HCT116 (cell line): ENCODE results near the gene MAPKAP1. TPM values are rescaled to one million over a fixed set of nuclear protein-coding genes. Genes with fewer than 3 reads are reported as not detected.

Source experiments
- ATAC-seq: fragments of 200-7000 bp; cut with Tn5 transposase; 2 replicates; pipeline ENCODE4 v1.9.1; 2020; ENCODE audit warnings: mild to moderate bottlenecking, moderate library complexity
- BruUV-seq: library from RNA; stranded (reverse); fragments of 400-500 nt; replicated peaks from 2 replicates; lab custom pipeline; 2021; lab: Mats Ljungman, UMichigan
- CTCF ChIA-PET: fragments of 300-600 bp; sonication (Branson Sonifier 250); formaldehyde crosslinking; loops from one replicate; lab custom pipeline; 2021; ENCODE audit warnings: antibody characterized with exemption; lab: Charles Lee
- POLR2A ChIA-PET: fragments of 300-600, 350-600 bp; sonication (Branson Sonifier 250); formaldehyde crosslinking; loops from one replicate; lab custom pipeline; 2021; ENCODE audit warnings: antibody characterized with exemption; lab: Charles Lee
- RAD21 ChIA-PET, 2 experiments: fragments of 300-600 bp; sonication (Branson Sonifier 250); formaldehyde crosslinking; loops; one replicate each; lab custom pipeline; 2023; ENCODE audit warnings: low total read pairs in 2 of 2; ENCODE audit not compliant: uncharacterized antibody in 2 of 2, unreplicated experiment in 2 of 2, low non-redundant PET in 1 of 2; lab: Charles Lee
- DNase-seq: peaks from one replicate; pipeline ENCODE4 v3.0.0-alpha.2; 2010; ENCODE audit warnings: low read depth, low spot score
- H2AFZ ChIP-seq: fragments of 200-600 bp; shearing (Covaris generic), sonication (generic); 2 replicates; pipeline ENCODE4 v1.6.1; 2017; ENCODE audit warnings: low read depth, mixed run types, mixed read lengths, antibody characterized with exemption, low read length; ENCODE audit not compliant: poor library complexity, severe bottlenecking
- H3K27ac ChIP-seq: 2 replicates; pipeline ENCODE4 v1.5.1; 2012; ENCODE audit warnings: low read depth, low read length
- H3K27me3 ChIP-seq: fragments of 200-600 bp; sonication (generic); 2 replicates; pipeline ENCODE4 v1.6.1; 2016; ENCODE audit warnings: mixed run types, low read length, mixed read lengths; ENCODE audit not compliant: insufficient read depth
- H3K36me3 ChIP-seq, 2 experiments: fragments of 200-500 bp in 1 of 2; fragments of 200-600 bp in 1 of 2; sonication (Bioruptor generic) in 1 of 2; sonication (generic) in 1 of 2; 2 replicates each; pipeline versions ENCODE4 v1.5.1 to v1.6.1; 2014 to 2016; ENCODE audit warnings: low read length in 2 of 2, inconsistent platforms in 1 of 2, mixed read lengths in 1 of 2, mixed run types in 1 of 2; ENCODE audit not compliant: insufficient read depth in 2 of 2, control insufficient read depth in 1 of 2
- H3K4me1 ChIP-seq, 2 experiments: fragments of 200-600 bp in 1 of 2; sonication (generic) in 1 of 2; 2 replicates each; pipeline versions ENCODE4 v1.5.1 to v1.6.1; 2012 to 2017; ENCODE audit warnings: low read length in 2 of 2, inconsistent platforms in 1 of 2, mild to moderate bottlenecking in 1 of 2, mixed read lengths in 1 of 2, mixed run types in 1 of 2, moderate library complexity in 1 of 2; ENCODE audit not compliant: insufficient read depth in 2 of 2, control insufficient read depth in 1 of 2
- H3K4me2 ChIP-seq: fragments of 200-600 bp; sonication (generic); 2 replicates; pipeline ENCODE4 v1.6.1; 2017; ENCODE audit warnings: mixed run types, low read length, mixed read lengths
- H3K4me3 ChIP-seq, 2 experiments: fragments of 200-600 bp in 1 of 2; sonication (generic) in 1 of 2; replicated peaks in 1 of 2; 2 replicates each; pipeline ENCODE4 v1.5.1; 2011 to 2016; ENCODE audit warnings: low read length in 2 of 2, control low read depth in 1 of 2, low read depth in 1 of 2, mild to moderate bottlenecking in 1 of 2, mixed read lengths in 1 of 2, mixed run types in 1 of 2
- H3K79me2 ChIP-seq: fragments of 200-600 bp; sonication (generic); 2 replicates; pipeline ENCODE4 v1.6.1; 2017; ENCODE audit warnings: mild to moderate bottlenecking, mixed run types, low read length, moderate library complexity, mixed read lengths; ENCODE audit not compliant: insufficient read depth
- H3K9ac ChIP-seq: fragments of 200-600 bp; sonication (generic); 2 replicates; pipeline ENCODE4 v1.6.1; 2016; ENCODE audit warnings: low read length, mixed read lengths
- H3K9me2 ChIP-seq: fragments of 200-600 bp; sonication (generic), shearing (Covaris generic); 2 replicates; pipeline ENCODE4 v1.6.1; 2017; ENCODE audit warnings: mixed run types, mild to moderate bottlenecking, moderate library complexity; ENCODE audit not compliant: insufficient read depth
- H3K9me3 ChIP-seq, 2 experiments: fragments of 200-500 bp in 1 of 2; fragments of 200-600 bp in 1 of 2; sonication (Bioruptor generic) in 1 of 2; sonication (generic) in 1 of 2; 2 replicates each; pipeline ENCODE4 v1.6.1; 2014 to 2017; ENCODE audit warnings: low read length in 2 of 2, mixed read lengths in 2 of 2, inconsistent platforms in 1 of 2, low read depth in 1 of 2, mild to moderate bottlenecking in 1 of 2, mixed run types in 1 of 2, moderate library complexity in 1 of 2; ENCODE audit not compliant: control insufficient read depth in 1 of 2, insufficient read depth in 1 of 2
- H4K20me1 ChIP-seq: fragments of 200-600 bp; sonication (generic), shearing (Covaris generic); 2 replicates; pipeline ENCODE4 v1.6.1; 2017; ENCODE audit warnings: mixed run types, mild to moderate bottlenecking, moderate library complexity; ENCODE audit not compliant: insufficient read depth
- CBX3 ChIP-seq: IDR thresholded peaks from 2 replicates; pipeline ENCODE4 v1.6.1; 2012; ENCODE audit warnings: low read depth
- CEBPB ChIP-seq: IDR thresholded peaks from 2 replicates; pipeline ENCODE4 v1.6.1; 2012; ENCODE audit warnings: low read depth
- EGR1 ChIP-seq: IDR thresholded peaks from 2 replicates; pipeline ENCODE4 v1.6.1; 2012; ENCODE audit warnings: low read depth
- ELF1 ChIP-seq: IDR thresholded peaks from 2 replicates; pipeline ENCODE4 v1.6.1; 2012; ENCODE audit warnings: low read depth, borderline replicate concordance
- JUND ChIP-seq: IDR thresholded peaks from 2 replicates; pipeline ENCODE4 v1.6.1; 2012
- POLR2A ChIP-seq: IDR thresholded peaks from 2 replicates; pipeline ENCODE4 v1.7.0; 2011; ENCODE audit warnings: borderline replicate concordance; ENCODE audit not compliant: insufficient read depth, insufficient read length; ENCODE audit errors: extremely low read depth
- POLR2AphosphoS5 ChIP-seq: IDR thresholded peaks from 2 replicates; pipeline ENCODE4 v1.6.1; 2011; ENCODE audit warnings: mild to moderate bottlenecking, low read depth, low read length, moderate library complexity
- RAD21 ChIP-seq: IDR thresholded peaks from 2 replicates; pipeline ENCODE4 v1.6.1; 2012; ENCODE audit warnings: low read depth, mild to moderate bottlenecking
- SIN3A ChIP-seq: IDR thresholded peaks from 2 replicates; pipeline ENCODE4 v1.6.1; 2012; ENCODE audit warnings: low read depth
- SP1 ChIP-seq: IDR thresholded peaks from 2 replicates; pipeline ENCODE4 v1.6.1; 2012; ENCODE audit warnings: low read depth
- SRF ChIP-seq: IDR thresholded peaks from 2 replicates; pipeline ENCODE4 v1.6.1; 2012; ENCODE audit warnings: low read depth
- TCF7L2 ChIP-seq: IDR thresholded peaks from 2 replicates; pipeline ENCODE4 v1.7.0; 2011; ENCODE audit warnings: borderline replicate concordance, inconsistent platforms; ENCODE audit not compliant: insufficient read depth, insufficient read length; ENCODE audit errors: extremely low read depth
- YY1 ChIP-seq: IDR thresholded peaks from 2 replicates; pipeline ENCODE4 v1.6.1; 2011; ENCODE audit warnings: low read length, low read depth, moderate library complexity, mild to moderate bottlenecking; ENCODE audit not compliant: insufficient replicate concordance; ENCODE audit errors: extremely low read depth
- ZFX ChIP-seq: fragments of 450-650 bp; IDR thresholded peaks from 2 replicates; pipeline ENCODE4 v1.6.1; 2017
- ZNF274 ChIP-seq: fragments of 200-500 bp; sonication (Bioruptor generic); IDR thresholded peaks from 2 replicates; pipeline ENCODE4 v1.6.1; 2014; ENCODE audit warnings: mild to moderate bottlenecking, low read depth, low read length, inconsistent platforms
- intact Hi-C: fragments of 100-400 bp; cut with micrococcal nuclease; formaldehyde crosslinking; loops from 2 replicates; pipeline ENCODE4 v1.10.0; 2022
- total RNA-seq: library from RNA; stranded (reverse); gene quantifications from one replicate; pipeline ENCODE4 v1.2.1, GENCODE V29; 2021; ENCODE audit not compliant: unreplicated experiment
- TF ChIP-seq, protein P1 (sequence below): IDR thresholded peaks from 2 replicates; pipeline ENCODE4 v1.6.1; 2012; ENCODE audit warnings: low read depth
- TF ChIP-seq, protein P2 (sequence below), 3 experiments: fragments of 200-600 bp in 1 of 3; sonication (generic) in 1 of 3; IDR thresholded peaks in 2 of 3; conservative IDR thresholded peaks in 1 of 3; 2 replicates each; pipeline ENCODE4 v1.5.1; 2012 to 2017; ENCODE audit warnings: low read depth in 2 of 3, low read length in 2 of 3, antibody characterized with exemption in 1 of 3, borderline replicate concordance in 1 of 3, control low read depth in 1 of 3, mild to moderate bottlenecking in 1 of 3, mixed read lengths in 1 of 3, mixed run types in 1 of 3, moderate library complexity in 1 of 3; ENCODE audit not compliant: insufficient read depth in 1 of 3
- TF ChIP-seq, protein P3 (sequence below): IDR thresholded peaks from 2 replicates; pipeline ENCODE4 v1.6.1; 2012
- TF ChIP-seq, protein P4 (sequence below): IDR thresholded peaks from 2 replicates; pipeline ENCODE4 v1.6.1; 2011; ENCODE audit warnings: mild to moderate bottlenecking, low read length, moderate library complexity; ENCODE audit not compliant: insufficient replicate concordance; ENCODE audit errors: extremely low read depth

Gene MAPKAP1
- total RNA-seq, 1 experiment from 2014 or later, result 72.5 TPM

DNA sequence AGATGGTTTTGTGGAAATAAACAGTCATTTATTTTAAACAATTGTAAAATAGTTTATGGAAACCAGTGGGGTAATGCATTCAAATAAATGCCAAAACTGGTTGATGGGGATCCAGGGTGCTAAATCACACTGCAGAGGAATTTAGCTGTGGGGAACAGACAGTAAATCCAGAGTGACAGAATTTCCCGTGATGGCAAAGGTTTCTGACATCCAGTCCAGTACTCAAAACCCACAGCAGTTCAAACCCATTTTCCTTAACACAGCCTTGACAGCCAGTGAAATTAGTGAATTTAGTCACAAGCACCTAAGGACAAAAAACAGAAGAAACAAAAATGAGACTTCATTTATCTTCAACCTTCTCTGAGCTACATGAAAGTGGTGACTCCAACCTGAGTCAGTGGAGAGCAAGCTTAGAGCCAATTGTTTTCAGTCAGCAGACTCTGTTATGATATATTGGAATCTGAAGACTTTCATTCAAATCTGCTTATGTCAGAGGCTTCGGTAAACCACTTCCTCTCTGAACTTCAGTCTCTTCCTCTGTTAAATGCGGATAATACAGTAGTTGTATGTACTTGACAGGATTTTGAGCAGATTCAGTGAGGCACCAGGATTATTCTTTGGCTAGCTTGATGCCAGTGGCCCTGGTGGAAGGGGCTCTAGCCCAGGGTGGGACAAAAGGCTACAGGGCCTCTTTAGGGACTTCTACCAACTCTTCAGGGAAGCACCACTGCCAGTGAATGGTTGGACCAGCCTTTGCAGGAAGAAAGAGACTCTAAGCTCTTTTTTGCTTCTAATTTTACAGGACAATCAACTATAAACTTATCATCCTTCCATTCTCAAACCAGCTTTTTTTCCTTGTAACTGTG is 185.3 kb downstream of the MAPKAP1 start:
- Histone ChIP-seq H3K9me2 (no peaks in the 10 kb centered on the region), H3K79me2 (no peaks in the 10 kb centered on the region), H2AFZ (no peak overlapping the region), H3K4me1 (peaks cover 7 to 32% of the 10 kb centered on the region in 2 experiments), H3K9ac (peak overlapping the region; percentile 51), H3K4me2 (peak overlapping the region; percentile 87), H3K4me3 (peak overlapping the region; percentile 6 to 46; a peak in 2 of 4 replicates), H3K27ac (peak overlapping the region; percentile 59; the same call in 1 of the 2 replicates), H3K36me3 (no peaks in the 10 kb centered on the region), H4K20me1 (no peaks in the 10 kb centered on the region), H3K9me3 (no peaks in the 10 kb centered on the region), H3K27me3 (no peaks in the 10 kb centered on the region)
- intact Hi-C loops, result no loop called here
- RAD21 ChIA-PET, result no interaction called here
- no TSS peak for BruUV-seq
- POLR2A ChIA-PET, result no interaction called here
- DNase-seq, result peak; percentile 76
- ATAC-seq, result peak; percentile 90
- CTCF ChIA-PET, result no interaction called here
- peak; percentile 40; the same call in 1 of the 2 replicates for TF ChIP-seq SIN3A
- no peak for TF ChIP-seq ZFX
- TF ChIP-seq JUND, result peak; percentile 81
- no peak for TF ChIP-seq ELF1
- TF ChIP-seq ZNF274, result no peak
- TF ChIP-seq SP1, result peak; percentile 75
- peak; percentile 85; the same call in 1 of the 2 replicates for TF ChIP-seq CBX3
- TF ChIP-seq TCF7L2, result no peak
- no peak for TF ChIP-seq YY1
- TF ChIP-seq, protein P1, sequence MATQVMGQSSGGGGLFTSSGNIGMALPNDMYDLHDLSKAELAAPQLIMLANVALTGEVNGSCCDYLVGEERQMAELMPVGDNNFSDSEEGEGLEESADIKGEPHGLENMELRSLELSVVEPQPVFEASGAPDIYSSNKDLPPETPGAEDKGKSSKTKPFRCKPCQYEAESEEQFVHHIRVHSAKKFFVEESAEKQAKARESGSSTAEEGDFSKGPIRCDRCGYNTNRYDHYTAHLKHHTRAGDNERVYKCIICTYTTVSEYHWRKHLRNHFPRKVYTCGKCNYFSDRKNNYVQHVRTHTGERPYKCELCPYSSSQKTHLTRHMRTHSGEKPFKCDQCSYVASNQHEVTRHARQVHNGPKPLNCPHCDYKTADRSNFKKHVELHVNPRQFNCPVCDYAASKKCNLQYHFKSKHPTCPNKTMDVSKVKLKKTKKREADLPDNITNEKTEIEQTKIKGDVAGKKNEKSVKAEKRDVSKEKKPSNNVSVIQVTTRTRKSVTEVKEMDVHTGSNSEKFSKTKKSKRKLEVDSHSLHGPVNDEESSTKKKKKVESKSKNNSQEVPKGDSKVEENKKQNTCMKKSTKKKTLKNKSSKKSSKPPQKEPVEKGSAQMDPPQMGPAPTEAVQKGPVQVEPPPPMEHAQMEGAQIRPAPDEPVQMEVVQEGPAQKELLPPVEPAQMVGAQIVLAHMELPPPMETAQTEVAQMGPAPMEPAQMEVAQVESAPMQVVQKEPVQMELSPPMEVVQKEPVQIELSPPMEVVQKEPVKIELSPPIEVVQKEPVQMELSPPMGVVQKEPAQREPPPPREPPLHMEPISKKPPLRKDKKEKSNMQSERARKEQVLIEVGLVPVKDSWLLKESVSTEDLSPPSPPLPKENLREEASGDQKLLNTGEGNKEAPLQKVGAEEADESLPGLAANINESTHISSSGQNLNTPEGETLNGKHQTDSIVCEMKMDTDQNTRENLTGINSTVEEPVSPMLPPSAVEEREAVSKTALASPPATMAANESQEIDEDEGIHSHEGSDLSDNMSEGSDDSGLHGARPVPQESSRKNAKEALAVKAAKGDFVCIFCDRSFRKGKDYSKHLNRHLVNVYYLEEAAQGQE, result no peak
- TF ChIP-seq, protein P2, sequence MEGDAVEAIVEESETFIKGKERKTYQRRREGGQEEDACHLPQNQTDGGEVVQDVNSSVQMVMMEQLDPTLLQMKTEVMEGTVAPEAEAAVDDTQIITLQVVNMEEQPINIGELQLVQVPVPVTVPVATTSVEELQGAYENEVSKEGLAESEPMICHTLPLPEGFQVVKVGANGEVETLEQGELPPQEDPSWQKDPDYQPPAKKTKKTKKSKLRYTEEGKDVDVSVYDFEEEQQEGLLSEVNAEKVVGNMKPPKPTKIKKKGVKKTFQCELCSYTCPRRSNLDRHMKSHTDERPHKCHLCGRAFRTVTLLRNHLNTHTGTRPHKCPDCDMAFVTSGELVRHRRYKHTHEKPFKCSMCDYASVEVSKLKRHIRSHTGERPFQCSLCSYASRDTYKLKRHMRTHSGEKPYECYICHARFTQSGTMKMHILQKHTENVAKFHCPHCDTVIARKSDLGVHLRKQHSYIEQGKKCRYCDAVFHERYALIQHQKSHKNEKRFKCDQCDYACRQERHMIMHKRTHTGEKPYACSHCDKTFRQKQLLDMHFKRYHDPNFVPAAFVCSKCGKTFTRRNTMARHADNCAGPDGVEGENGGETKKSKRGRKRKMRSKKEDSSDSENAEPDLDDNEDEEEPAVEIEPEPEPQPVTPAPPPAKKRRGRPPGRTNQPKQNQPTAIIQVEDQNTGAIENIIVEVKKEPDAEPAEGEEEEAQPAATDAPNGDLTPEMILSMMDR (IDR thresholded peaks at IDR 0.05 in 2 of 3, conservative IDR thresholded peaks at IDR 0.05 in 1 of 3; ENCODE audit: borderline replicate concordance in 1 of 3, insufficient read depth in 1 of 3, low read depth in 2 of 3, low read length in 2 of 3), result no peak
- no peak for TF ChIP-seq POLR2AphosphoS5
- TF ChIP-seq, protein P3, sequence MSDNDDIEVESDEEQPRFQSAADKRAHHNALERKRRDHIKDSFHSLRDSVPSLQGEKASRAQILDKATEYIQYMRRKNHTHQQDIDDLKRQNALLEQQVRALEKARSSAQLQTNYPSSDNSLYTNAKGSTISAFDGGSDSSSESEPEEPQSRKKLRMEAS, result peak; percentile 34
- TF ChIP-seq EGR1, result no peak
- no peak for TF ChIP-seq POLR2A
- TF ChIP-seq CEBPB, result peak; percentile 68
- peak; percentile 18 for TF ChIP-seq RAD21
- peak; percentile 66; the same call in 1 of the 2 replicates for TF ChIP-seq SRF
- TF ChIP-seq, protein P4, sequence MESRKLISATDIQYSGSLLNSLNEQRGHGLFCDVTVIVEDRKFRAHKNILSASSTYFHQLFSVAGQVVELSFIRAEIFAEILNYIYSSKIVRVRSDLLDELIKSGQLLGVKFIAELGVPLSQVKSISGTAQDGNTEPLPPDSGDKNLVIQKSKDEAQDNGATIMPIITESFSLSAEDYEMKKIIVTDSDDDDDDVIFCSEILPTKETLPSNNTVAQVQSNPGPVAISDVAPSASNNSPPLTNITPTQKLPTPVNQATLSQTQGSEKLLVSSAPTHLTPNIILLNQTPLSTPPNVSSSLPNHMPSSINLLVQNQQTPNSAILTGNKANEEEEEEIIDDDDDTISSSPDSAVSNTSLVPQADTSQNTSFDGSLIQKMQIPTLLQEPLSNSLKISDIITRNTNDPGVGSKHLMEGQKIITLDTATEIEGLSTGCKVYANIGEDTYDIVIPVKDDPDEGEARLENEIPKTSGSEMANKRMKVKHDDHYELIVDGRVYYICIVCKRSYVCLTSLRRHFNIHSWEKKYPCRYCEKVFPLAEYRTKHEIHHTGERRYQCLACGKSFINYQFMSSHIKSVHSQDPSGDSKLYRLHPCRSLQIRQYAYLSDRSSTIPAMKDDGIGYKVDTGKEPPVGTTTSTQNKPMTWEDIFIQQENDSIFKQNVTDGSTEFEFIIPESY, result no peak
